ENCODE results near the gene SYNPO.

GRCh38 chr5:150598006-150598405 is 42.5 kb upstream of the SYNPO start:
- TF ChIP-seq EZH2 (IDR thresholded peaks at IDR 0.05; ENCODE audit: borderline replicate concordance, insufficient read depth, low read length, poor library complexity, severe bottlenecking) = no peak
- no peak for TF ChIP-seq TAF1 (IDR thresholded peaks at IDR 0.05; ENCODE audit: low read depth)
- no peak for TF ChIP-seq POLR2AphosphoS5 (IDR thresholded peaks at IDR 0.05)
- TF ChIP-seq, protein P1, sequence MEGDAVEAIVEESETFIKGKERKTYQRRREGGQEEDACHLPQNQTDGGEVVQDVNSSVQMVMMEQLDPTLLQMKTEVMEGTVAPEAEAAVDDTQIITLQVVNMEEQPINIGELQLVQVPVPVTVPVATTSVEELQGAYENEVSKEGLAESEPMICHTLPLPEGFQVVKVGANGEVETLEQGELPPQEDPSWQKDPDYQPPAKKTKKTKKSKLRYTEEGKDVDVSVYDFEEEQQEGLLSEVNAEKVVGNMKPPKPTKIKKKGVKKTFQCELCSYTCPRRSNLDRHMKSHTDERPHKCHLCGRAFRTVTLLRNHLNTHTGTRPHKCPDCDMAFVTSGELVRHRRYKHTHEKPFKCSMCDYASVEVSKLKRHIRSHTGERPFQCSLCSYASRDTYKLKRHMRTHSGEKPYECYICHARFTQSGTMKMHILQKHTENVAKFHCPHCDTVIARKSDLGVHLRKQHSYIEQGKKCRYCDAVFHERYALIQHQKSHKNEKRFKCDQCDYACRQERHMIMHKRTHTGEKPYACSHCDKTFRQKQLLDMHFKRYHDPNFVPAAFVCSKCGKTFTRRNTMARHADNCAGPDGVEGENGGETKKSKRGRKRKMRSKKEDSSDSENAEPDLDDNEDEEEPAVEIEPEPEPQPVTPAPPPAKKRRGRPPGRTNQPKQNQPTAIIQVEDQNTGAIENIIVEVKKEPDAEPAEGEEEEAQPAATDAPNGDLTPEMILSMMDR (IDR thresholded peaks at IDR 0.05; ENCODE audit: poor library complexity, severe bottlenecking) = no peak

Measured in neural cell (in vitro differentiated cells).